Measurements from ENCODE around the gene CNTNAP2.

DNA sequence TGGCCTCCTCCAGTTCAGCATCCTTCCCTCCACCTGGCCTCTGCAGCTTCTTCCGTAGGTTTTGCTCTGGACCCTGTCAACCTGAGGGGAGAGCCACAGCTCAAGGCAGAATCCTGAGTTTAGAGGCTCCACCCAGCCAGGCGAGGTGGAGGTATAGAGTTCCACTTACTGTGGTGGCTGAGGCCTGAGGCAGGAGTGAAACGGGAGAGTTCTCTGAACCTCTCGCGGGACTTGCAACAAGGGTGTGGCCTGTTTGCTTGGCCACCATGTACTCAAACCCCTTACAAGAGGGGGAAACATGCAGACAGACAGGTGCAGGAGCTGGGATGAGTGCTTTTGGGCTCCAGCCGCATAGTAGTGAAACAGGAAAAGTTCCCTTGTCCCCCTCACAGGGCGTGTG is 2320.0 kb downstream of the CNTNAP2 start:
- TF ChIP-seq, protein P1, sequence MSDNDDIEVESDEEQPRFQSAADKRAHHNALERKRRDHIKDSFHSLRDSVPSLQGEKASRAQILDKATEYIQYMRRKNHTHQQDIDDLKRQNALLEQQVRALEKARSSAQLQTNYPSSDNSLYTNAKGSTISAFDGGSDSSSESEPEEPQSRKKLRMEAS (IDR thresholded peaks at IDR 0.05), result no peak
- TF ChIP-seq, protein P2, sequence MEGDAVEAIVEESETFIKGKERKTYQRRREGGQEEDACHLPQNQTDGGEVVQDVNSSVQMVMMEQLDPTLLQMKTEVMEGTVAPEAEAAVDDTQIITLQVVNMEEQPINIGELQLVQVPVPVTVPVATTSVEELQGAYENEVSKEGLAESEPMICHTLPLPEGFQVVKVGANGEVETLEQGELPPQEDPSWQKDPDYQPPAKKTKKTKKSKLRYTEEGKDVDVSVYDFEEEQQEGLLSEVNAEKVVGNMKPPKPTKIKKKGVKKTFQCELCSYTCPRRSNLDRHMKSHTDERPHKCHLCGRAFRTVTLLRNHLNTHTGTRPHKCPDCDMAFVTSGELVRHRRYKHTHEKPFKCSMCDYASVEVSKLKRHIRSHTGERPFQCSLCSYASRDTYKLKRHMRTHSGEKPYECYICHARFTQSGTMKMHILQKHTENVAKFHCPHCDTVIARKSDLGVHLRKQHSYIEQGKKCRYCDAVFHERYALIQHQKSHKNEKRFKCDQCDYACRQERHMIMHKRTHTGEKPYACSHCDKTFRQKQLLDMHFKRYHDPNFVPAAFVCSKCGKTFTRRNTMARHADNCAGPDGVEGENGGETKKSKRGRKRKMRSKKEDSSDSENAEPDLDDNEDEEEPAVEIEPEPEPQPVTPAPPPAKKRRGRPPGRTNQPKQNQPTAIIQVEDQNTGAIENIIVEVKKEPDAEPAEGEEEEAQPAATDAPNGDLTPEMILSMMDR (IDR thresholded peaks at IDR 0.05; ENCODE audit: control extremely low read depth in 1 of 3, insufficient read depth in 1 of 3, low read depth in 1 of 3, low read length in 3 of 3), result no peak
- TF ChIP-seq EGR1 (IDR thresholded peaks at IDR 0.05; ENCODE audit: borderline replicate concordance, low read depth, low read length) (no peak), CHD2 (IDR thresholded peaks at IDR 0.05; ENCODE audit: low read length) (no peak), TAF1 (IDR thresholded peaks at IDR 0.05; ENCODE audit: low read depth, low read length) (no peak), RBBP5 (IDR thresholded peaks at IDR 0.05; ENCODE audit: borderline replicate concordance, low read depth, low read length) (no peak), EZH2 (IDR thresholded peaks at IDR 0.05; ENCODE audit: low read depth, low read length, severe bottlenecking) (no peak), CBX8 (IDR thresholded peaks at IDR 0.05; ENCODE audit: borderline replicate concordance, low read depth, low read length) (no peak)
